ENCODE results near the gene ATXN1. TPM values are rescaled to one million over a fixed set of nuclear protein-coding genes. Genes with fewer than 3 reads are reported as not detected.

ATXN1 gene
- total RNA-seq, 1 experiment from 2014 or later: 25.6 TPM

GRCh38 chr6:16578695-16579285 is 182.5 kb downstream of the ATXN1 start:
- intact Hi-C loops (cut with micrococcal nuclease; ENCODE audit: unreplicated experiment): no loop called here
- Histone ChIP-seq H3K4me1 (ENCODE audit: insufficient read depth, low read length, poor library complexity, severe bottlenecking) (no peaks in the 10 kb centered on the region), H3K36me3 (ENCODE audit: insufficient read depth, low read length, poor library complexity, severe bottlenecking) (no peaks in the 10 kb centered on the region), H3K27me3 (replicated peaks; ENCODE audit: insufficient read depth, low read depth, low read length, poor library complexity) (no peaks in the 10 kb centered on the region), H3K4me3 (ENCODE audit: low read depth, low read length, poor library complexity, severe bottlenecking) (no peak overlapping the region), H3K27ac (ENCODE audit: low read depth, low read length, poor library complexity, severe bottlenecking) (no peak overlapping the region), H3K9me3 (ENCODE audit: low read depth, low read length, poor library complexity, severe bottlenecking) (no peaks in the 10 kb centered on the region)
- DNase-seq (ENCODE audit: low spot score): peak; percentile 26
- POLR2A ChIA-PET (ENCODE audit: low non-redundant PET): no interaction called here
- no TSS peak for BruUV-seq (replicated peaks)
- CTCF ChIA-PET: interaction anchor here (0.7 kb wide), 1 partner anchor 11 kb away, joined by 7 read pairs; no protein-coding TSS in a partner anchor
- TF ChIP-seq CTCF (conservative IDR thresholded peaks at IDR 0.05; ENCODE audit: low read depth, low read length) (no peak), EZH2 (IDR thresholded peaks at IDR 0.05; ENCODE audit: borderline replicate concordance, low read depth, low read length, poor library complexity, severe bottlenecking) (no peak)

- ChIA-PET POLR2A (ENCODE audit: low non-redundant PET) (interaction anchor here (0.6 kb wide), 1 partner anchor 34 kb away, joined by 4 read pairs; no protein-coding TSS in a partner anchor), CTCF (no interaction called here)
- no peak for TF ChIP-seq EZH2 (IDR thresholded peaks at IDR 0.05; ENCODE audit: borderline replicate concordance, low read depth, low read length, poor library complexity, severe bottlenecking)
- no peak for TF ChIP-seq CTCF (conservative IDR thresholded peaks at IDR 0.05; ENCODE audit: low read depth, low read length)
- Histone ChIP-seq H3K27me3 (replicated peaks; ENCODE audit: insufficient read depth, low read depth, low read length, poor library complexity) (no peaks in the 10 kb centered on the region), H3K27ac (ENCODE audit: low read depth, low read length, poor library complexity, severe bottlenecking) (no peak overlapping the region), H3K4me1 (ENCODE audit: insufficient read depth, low read length, poor library complexity, severe bottlenecking) (no peaks in the 10 kb centered on the region), H3K9me3 (ENCODE audit: low read depth, low read length, poor library complexity, severe bottlenecking) (no peaks in the 10 kb centered on the region), H3K36me3 (ENCODE audit: insufficient read depth, low read length, poor library complexity, severe bottlenecking) (no peaks in the 10 kb centered on the region), H3K4me3 (ENCODE audit: low read depth, low read length, poor library complexity, severe bottlenecking) (no peak overlapping the region)
- intact Hi-C loops (cut with micrococcal nuclease; ENCODE audit: unreplicated experiment): no loop called here
- no peak for DNase-seq (ENCODE audit: low spot score)
- BruUV-seq (replicated peaks): no TSS peak
These were observed 184.6 kb downstream of the ATXN1 start for GRCh38 chr6:16576451-16577368.

- CTCF ChIA-PET: no interaction called here
- intact Hi-C loops (cut with micrococcal nuclease; ENCODE audit: unreplicated experiment): no loop called here
These were observed 185.6 kb downstream of the ATXN1 start for GRCh38 chr6:16575655-16576054.

More at GRCh38 chr6:16575655-16576054, 185.6 kb downstream of the ATXN1 start:
- Histone ChIP-seq H3K27ac (ENCODE audit: low read depth, low read length, poor library complexity, severe bottlenecking) (no peak overlapping the region), H3K4me3 (ENCODE audit: low read depth, low read length, poor library complexity, severe bottlenecking) (no peak overlapping the region), H3K27me3 (replicated peaks; ENCODE audit: insufficient read depth, low read depth, low read length, poor library complexity) (no peaks in the 10 kb centered on the region), H3K36me3 (ENCODE audit: insufficient read depth, low read length, poor library complexity, severe bottlenecking) (no peaks in the 10 kb centered on the region), H3K9me3 (ENCODE audit: low read depth, low read length, poor library complexity, severe bottlenecking) (no peaks in the 10 kb centered on the region), H3K4me1 (ENCODE audit: insufficient read depth, low read length, poor library complexity, severe bottlenecking) (no peaks in the 10 kb centered on the region)
- no peak for DNase-seq (ENCODE audit: low spot score)
- BruUV-seq (replicated peaks): no TSS peak
- TF ChIP-seq EZH2 (IDR thresholded peaks at IDR 0.05; ENCODE audit: borderline replicate concordance, low read depth, low read length, poor library complexity, severe bottlenecking) (no peak), CTCF (conservative IDR thresholded peaks at IDR 0.05; ENCODE audit: low read depth, low read length) (no peak)
- POLR2A ChIA-PET (ENCODE audit: low non-redundant PET): no interaction called here
